SK-N-SH treated with all-trans-retinoic acid at 6 μM for 48 hours (cell line): ENCODE data around the gene EPHA6.

ENCODE experiments used
- ATAC-seq: fragments of 200-7000 bp; cut with Tn5 transposase; 3 replicates; pipeline ENCODE4 v1.9.1; 2020; ENCODE audit warnings: mild to moderate bottlenecking, moderate library complexity
- ARNTL ChIP-seq: fragments of 450-650 bp; formaldehyde crosslinking; IDR thresholded peaks from 2 replicates; pipeline ENCODE4 v1.5.0; 2020; ENCODE audit warnings: low read depth, mild to moderate bottlenecking, moderate library complexity, borderline replicate concordance
- BACH2 ChIP-seq: fragments of 250-450 bp; sonication (Bioruptor Pico); IDR thresholded peaks from 2 replicates; pipeline ENCODE4 v1.9.0; 2021; ENCODE audit warnings: mild to moderate bottlenecking, borderline replicate concordance
- CSDC2 ChIP-seq: fragments of 250-450 bp; sonication (Bioruptor Pico); IDR thresholded peaks from 2 replicates; pipeline ENCODE4 v1.5.0; 2020; ENCODE audit warnings: mild to moderate bottlenecking, moderate library complexity
- CSRNP3 ChIP-seq: fragments of 250-450 bp; sonication (Bioruptor Pico); IDR thresholded peaks from 2 replicates; pipeline ENCODE4 v1.5.1; 2021; ENCODE audit warnings: mild to moderate bottlenecking, moderate library complexity
- GLIS3 ChIP-seq: fragments of 250-450 bp; sonication (Bioruptor Pico); IDR thresholded peaks from 2 replicates; pipeline ENCODE4 v1.5.0; 2020; ENCODE audit warnings: mild to moderate bottlenecking, moderate library complexity
- ISL1 ChIP-seq: fragments of 250-450 bp; sonication (Bioruptor Pico); IDR thresholded peaks from 2 replicates; pipeline ENCODE4 v2.1.2; 2022; ENCODE audit warnings: mild to moderate bottlenecking, moderate library complexity
- OSR1 ChIP-seq: fragments of 250-450 bp; sonication (Bioruptor Pico); IDR thresholded peaks from 2 replicates; pipeline ENCODE4 v1.8.0; 2022; ENCODE audit warnings: moderate library complexity, mild to moderate bottlenecking, inconsistent platforms
- RARB ChIP-seq: fragments of 250-450 bp; sonication (Bioruptor Pico); IDR thresholded peaks from 2 replicates; pipeline ENCODE4 v1.8.0; 2021; ENCODE audit warnings: mild to moderate bottlenecking, moderate library complexity
- SNAI2 ChIP-seq: fragments of 250-450 bp; sonication (Bioruptor Pico); IDR thresholded peaks from 2 replicates; pipeline ENCODE4 v1.5.0; 2020; ENCODE audit warnings: mild to moderate bottlenecking, moderate library complexity
- TCF4 ChIP-seq: fragments of 250-450 bp; sonication (Bioruptor Pico); IDR thresholded peaks from 2 replicates; pipeline ENCODE4 v1.8.0; 2021; ENCODE audit warnings: mild to moderate bottlenecking, moderate library complexity, borderline replicate concordance
- TOX ChIP-seq: fragments of 250-450 bp; sonication (Bioruptor Pico); IDR thresholded peaks from 2 replicates; pipeline ENCODE4 v1.8.0; 2021; ENCODE audit warnings: mild to moderate bottlenecking, moderate library complexity, borderline replicate concordance
- ZC3H10 ChIP-seq: fragments of 250-450 bp; sonication (Bioruptor Pico); IDR thresholded peaks from 2 replicates; pipeline ENCODE4 v1.5.1; 2021; ENCODE audit warnings: mild to moderate bottlenecking, moderate library complexity
- ZFP3 ChIP-seq: fragments of 250-450 bp; sonication (Bioruptor Pico); IDR thresholded peaks from 2 replicates; pipeline ENCODE4 v1.5.0; 2020; ENCODE audit warnings: mild to moderate bottlenecking, moderate library complexity
- ZFP30 ChIP-seq: fragments of 450-650 bp; formaldehyde crosslinking; IDR thresholded peaks from 2 replicates; pipeline ENCODE4 v1.5.0; 2022; ENCODE audit warnings: mild to moderate bottlenecking, moderate library complexity
- ZNF565 ChIP-seq: fragments of 450-650 bp; formaldehyde crosslinking; conservative IDR thresholded peaks from 2 replicates; pipeline ENCODE4 v1.5.0; 2020; ENCODE audit warnings: low read depth, mild to moderate bottlenecking, moderate library complexity
- ZNF70 ChIP-seq: fragments of 450-650 bp; formaldehyde crosslinking; IDR thresholded peaks from 2 replicates; pipeline ENCODE4 v1.5.0; 2020; ENCODE audit warnings: mild to moderate bottlenecking, moderate library complexity
- ZNF8 ChIP-seq: fragments of 450-650 bp; formaldehyde crosslinking; IDR thresholded peaks from 2 replicates; pipeline ENCODE4 v1.5.0; 2020; ENCODE audit warnings: mild to moderate bottlenecking, moderate library complexity
- TF ChIP-seq, protein P1 (sequence below): fragments of 250-450 bp; sonication (Bioruptor Pico); IDR thresholded peaks from 2 replicates; pipeline ENCODE4 v1.8.0; 2021; ENCODE audit warnings: low read depth, mild to moderate bottlenecking, moderate library complexity, borderline replicate concordance
- TF ChIP-seq, protein P2 (sequence below): fragments of 250-450 bp; sonication (Bioruptor Pico); IDR thresholded peaks from 2 replicates; pipeline ENCODE4 v1.8.0; 2020; ENCODE audit warnings: mild to moderate bottlenecking, moderate library complexity, borderline replicate concordance
- TF ChIP-seq, protein P3 (sequence below): fragments of 250-450 bp; sonication (Bioruptor Pico); IDR thresholded peaks from 2 replicates; pipeline ENCODE4 v1.5.0; 2020; ENCODE audit warnings: mild to moderate bottlenecking, moderate library complexity
- TF ChIP-seq, protein P4 (sequence below): fragments of 250-450 bp; sonication (Bioruptor Pico); IDR thresholded peaks from 2 replicates; pipeline ENCODE4 v1.5.1; 2020; ENCODE audit warnings: low read depth, mild to moderate bottlenecking, moderate library complexity

EPHA6 gene

DNA sequence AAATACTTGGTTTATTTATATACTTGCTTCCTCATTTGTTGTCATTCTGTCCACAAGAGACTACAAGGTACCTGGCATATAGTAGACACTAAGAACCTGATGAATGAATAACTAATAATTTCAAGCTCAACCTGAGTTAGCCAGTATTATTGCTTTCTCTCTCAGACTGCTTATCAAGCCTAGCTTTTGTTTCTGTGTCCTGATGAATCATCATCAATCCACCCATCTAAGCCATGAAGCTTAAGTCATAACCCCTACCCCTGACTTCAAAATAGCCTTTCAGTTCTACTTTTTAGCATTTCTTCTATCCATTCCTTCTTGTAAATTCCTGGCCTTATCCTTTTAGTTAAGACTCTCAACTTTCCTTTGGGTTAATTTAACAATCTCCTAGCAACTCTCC, 420.8 kb downstream of the EPHA6 start:
- ATAC-seq, result no peak
- no peak for TF ChIP-seq ZNF8
- TF ChIP-seq, protein P1, sequence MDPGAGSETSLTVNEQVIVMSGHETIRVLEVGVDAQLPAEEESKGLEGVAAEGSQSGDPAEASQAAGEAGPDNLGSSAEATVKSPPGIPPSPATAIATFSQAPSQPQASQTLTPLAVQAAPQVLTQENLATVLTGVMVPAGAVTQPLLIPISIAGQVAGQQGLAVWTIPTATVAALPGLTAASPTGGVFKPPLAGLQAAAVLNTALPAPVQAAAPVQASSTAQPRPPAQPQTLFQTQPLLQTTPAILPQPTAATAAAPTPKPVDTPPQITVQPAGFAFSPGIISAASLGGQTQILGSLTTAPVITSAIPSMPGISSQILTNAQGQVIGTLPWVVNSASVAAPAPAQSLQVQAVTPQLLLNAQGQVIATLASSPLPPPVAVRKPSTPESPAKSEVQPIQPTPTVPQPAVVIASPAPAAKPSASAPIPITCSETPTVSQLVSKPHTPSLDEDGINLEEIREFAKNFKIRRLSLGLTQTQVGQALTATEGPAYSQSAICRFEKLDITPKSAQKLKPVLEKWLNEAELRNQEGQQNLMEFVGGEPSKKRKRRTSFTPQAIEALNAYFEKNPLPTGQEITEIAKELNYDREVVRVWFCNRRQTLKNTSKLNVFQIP, result no peak
- TF ChIP-seq ZFP3 (CRISPR knock-in tag), result no peak
- TF ChIP-seq RARB, result no peak
- no peak for TF ChIP-seq ZFP30
- no peak for TF ChIP-seq TCF4
- no peak for TF ChIP-seq ZNF565 (CRISPR knock-in tag)
- TF ChIP-seq ISL1 (CRISPR knock-in tag), result no peak
- no peak for TF ChIP-seq TOX
- TF ChIP-seq OSR1, result no peak
- TF ChIP-seq, protein P2, sequence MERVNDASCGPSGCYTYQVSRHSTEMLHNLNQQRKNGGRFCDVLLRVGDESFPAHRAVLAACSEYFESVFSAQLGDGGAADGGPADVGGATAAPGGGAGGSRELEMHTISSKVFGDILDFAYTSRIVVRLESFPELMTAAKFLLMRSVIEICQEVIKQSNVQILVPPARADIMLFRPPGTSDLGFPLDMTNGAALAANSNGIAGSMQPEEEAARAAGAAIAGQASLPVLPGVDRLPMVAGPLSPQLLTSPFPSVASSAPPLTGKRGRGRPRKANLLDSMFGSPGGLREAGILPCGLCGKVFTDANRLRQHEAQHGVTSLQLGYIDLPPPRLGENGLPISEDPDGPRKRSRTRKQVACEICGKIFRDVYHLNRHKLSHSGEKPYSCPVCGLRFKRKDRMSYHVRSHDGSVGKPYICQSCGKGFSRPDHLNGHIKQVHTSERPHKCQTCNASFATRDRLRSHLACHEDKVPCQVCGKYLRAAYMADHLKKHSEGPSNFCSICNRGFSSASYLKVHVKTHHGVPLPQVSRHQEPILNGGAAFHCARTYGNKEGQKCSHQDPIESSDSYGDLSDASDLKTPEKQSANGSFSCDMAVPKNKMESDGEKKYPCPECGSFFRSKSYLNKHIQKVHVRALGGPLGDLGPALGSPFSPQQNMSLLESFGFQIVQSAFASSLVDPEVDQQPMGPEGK (CRISPR knock-in tag), result no peak
- no peak for TF ChIP-seq CSRNP3 (CRISPR knock-in tag)
- TF ChIP-seq GLIS3 (CRISPR knock-in tag), result no peak
- TF ChIP-seq CSDC2, result no peak
- TF ChIP-seq SNAI2 (CRISPR knock-in tag), result no peak
- TF ChIP-seq, protein P3, sequence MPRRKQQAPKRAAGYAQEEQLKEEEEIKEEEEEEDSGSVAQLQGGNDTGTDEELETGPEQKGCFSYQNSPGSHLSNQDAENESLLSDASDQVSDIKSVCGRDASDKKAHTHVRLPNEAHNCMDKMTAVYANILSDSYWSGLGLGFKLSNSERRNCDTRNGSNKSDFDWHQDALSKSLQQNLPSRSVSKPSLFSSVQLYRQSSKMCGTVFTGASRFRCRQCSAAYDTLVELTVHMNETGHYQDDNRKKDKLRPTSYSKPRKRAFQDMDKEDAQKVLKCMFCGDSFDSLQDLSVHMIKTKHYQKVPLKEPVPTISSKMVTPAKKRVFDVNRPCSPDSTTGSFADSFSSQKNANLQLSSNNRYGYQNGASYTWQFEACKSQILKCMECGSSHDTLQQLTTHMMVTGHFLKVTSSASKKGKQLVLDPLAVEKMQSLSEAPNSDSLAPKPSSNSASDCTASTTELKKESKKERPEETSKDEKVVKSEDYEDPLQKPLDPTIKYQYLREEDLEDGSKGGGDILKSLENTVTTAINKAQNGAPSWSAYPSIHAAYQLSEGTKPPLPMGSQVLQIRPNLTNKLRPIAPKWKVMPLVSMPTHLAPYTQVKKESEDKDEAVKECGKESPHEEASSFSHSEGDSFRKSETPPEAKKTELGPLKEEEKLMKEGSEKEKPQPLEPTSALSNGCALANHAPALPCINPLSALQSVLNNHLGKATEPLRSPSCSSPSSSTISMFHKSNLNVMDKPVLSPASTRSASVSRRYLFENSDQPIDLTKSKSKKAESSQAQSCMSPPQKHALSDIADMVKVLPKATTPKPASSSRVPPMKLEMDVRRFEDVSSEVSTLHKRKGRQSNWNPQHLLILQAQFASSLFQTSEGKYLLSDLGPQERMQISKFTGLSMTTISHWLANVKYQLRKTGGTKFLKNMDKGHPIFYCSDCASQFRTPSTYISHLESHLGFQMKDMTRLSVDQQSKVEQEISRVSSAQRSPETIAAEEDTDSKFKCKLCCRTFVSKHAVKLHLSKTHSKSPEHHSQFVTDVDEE (CRISPR knock-in tag), result no peak
- no peak for TF ChIP-seq BACH2
- TF ChIP-seq, all 23 proteins: peak for 0

DNA sequence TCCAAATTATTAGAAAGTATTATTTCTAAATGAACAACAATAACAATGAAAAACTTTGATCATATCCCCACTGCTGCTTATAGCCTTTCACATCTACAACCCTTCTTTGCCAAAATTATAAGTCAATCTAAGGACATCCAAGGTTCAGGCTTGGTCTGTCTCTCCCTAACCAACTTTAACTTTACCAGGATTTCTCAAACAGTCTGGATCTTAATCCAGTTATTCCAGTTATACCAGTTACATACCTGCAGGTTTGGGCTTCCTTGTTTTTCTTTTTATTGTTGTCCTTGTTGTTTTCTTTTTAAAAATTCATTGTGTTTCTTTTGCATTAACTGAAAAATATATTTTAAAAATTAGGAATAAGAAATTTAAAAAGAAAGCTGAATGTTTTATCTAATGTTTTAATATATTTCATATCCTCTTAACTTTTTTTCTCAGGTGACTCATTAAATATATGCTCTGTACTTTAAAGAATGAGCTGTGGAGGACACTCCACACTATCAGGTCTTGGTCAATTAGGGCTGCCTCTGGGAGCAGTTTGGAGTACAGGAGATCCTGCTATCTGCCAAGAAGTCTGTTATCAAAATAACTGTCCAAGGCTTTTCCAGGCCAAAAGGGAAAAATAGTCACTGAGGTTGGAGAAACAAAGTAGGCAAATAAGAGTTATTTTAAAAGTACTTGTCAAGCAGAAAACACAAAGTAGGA, 421.4 kb downstream of the EPHA6 start:
- TF ChIP-seq ZFP3 (CRISPR knock-in tag) (no peak), ARNTL (no peak), TOX (no peak)
- no peak for ATAC-seq

- no peak for ATAC-seq
- TF ChIP-seq ZNF8, result no peak
- no peak for TF ChIP-seq ZC3H10 (CRISPR knock-in tag)
- no peak for TF ChIP-seq ZNF565 (CRISPR knock-in tag)
- TF ChIP-seq ZFP30, result no peak
- TF ChIP-seq, protein P2 (CRISPR knock-in tag), result no peak
- no peak for TF ChIP-seq ZNF70 (CRISPR knock-in tag)
- TF ChIP-seq, protein P1, result no peak
- no peak for TF ChIP-seq RARB
- TF ChIP-seq ISL1 (CRISPR knock-in tag), result no peak
- no peak for TF ChIP-seq ARNTL
- TF ChIP-seq, protein P3 (CRISPR knock-in tag), result no peak
- TF ChIP-seq SNAI2 (CRISPR knock-in tag), result no peak
- TF ChIP-seq TCF4, result no peak
- no peak for TF ChIP-seq BACH2
- TF ChIP-seq, protein P4, sequence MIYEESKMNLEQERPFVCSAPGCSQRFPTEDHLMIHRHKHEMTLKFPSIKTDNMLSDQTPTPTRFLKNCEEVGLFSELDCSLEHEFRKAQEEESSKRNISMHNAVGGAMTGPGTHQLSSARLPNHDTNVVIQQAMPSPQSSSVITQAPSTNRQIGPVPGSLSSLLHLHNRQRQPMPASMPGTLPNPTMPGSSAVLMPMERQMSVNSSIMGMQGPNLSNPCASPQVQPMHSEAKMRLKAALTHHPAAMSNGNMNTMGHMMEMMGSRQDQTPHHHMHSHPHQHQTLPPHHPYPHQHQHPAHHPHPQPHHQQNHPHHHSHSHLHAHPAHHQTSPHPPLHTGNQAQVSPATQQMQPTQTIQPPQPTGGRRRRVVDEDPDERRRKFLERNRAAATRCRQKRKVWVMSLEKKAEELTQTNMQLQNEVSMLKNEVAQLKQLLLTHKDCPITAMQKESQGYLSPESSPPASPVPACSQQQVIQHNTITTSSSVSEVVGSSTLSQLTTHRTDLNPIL (CRISPR knock-in tag), result no peak
- no peak for TF ChIP-seq OSR1
Observed at GRCh38 chr3:97241417-97241816, 427.0 kb downstream of the EPHA6 start.
